DND-41 (cell line): Measurements from ENCODE around the gene M6PR.

ENCODE experiments used
- EZH2 ChIP-seq: IDR thresholded peaks from 3 replicates; pipeline ENCODE4 v1.6.1; 2012; ENCODE audit warnings: borderline replicate concordance, low read depth, mild to moderate bottlenecking, moderate library complexity, low read length, inconsistent platforms; ENCODE audit not compliant: severe bottlenecking
- TF ChIP-seq, protein P1 (sequence below): IDR thresholded peaks from 2 replicates; pipeline ENCODE4 v1.5.1; 2012; ENCODE audit warnings: borderline replicate concordance, low read length, moderate library complexity, mild to moderate bottlenecking; ENCODE audit not compliant: poor library complexity, severe bottlenecking; ENCODE audit errors: extremely low read depth

- TF ChIP-seq, protein P1, sequence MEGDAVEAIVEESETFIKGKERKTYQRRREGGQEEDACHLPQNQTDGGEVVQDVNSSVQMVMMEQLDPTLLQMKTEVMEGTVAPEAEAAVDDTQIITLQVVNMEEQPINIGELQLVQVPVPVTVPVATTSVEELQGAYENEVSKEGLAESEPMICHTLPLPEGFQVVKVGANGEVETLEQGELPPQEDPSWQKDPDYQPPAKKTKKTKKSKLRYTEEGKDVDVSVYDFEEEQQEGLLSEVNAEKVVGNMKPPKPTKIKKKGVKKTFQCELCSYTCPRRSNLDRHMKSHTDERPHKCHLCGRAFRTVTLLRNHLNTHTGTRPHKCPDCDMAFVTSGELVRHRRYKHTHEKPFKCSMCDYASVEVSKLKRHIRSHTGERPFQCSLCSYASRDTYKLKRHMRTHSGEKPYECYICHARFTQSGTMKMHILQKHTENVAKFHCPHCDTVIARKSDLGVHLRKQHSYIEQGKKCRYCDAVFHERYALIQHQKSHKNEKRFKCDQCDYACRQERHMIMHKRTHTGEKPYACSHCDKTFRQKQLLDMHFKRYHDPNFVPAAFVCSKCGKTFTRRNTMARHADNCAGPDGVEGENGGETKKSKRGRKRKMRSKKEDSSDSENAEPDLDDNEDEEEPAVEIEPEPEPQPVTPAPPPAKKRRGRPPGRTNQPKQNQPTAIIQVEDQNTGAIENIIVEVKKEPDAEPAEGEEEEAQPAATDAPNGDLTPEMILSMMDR = no peak
- no peak for TF ChIP-seq EZH2
These were observed 2.3 kb upstream of the M6PR start for GRCh38 chr12:8951744-8952143.
